IPS-18c (cell line): Measurements from ENCODE around the gene RAB11B.

Experiments
- H3K4me3 ChIP-seq: 2 replicates; pipeline ENCODE4 v1.7.0; 2013; ENCODE audit warnings: low read depth, mild to moderate bottlenecking, low read length, moderate library complexity; ENCODE audit not compliant: insufficient read depth
- H3K9me3 ChIP-seq: one replicate; pipeline ENCODE4 v1.6.1; 2013; ENCODE audit warnings: mild to moderate bottlenecking, low read length, moderate library complexity; ENCODE audit not compliant: control insufficient read depth, insufficient read depth

RAB11B gene

DNA sequence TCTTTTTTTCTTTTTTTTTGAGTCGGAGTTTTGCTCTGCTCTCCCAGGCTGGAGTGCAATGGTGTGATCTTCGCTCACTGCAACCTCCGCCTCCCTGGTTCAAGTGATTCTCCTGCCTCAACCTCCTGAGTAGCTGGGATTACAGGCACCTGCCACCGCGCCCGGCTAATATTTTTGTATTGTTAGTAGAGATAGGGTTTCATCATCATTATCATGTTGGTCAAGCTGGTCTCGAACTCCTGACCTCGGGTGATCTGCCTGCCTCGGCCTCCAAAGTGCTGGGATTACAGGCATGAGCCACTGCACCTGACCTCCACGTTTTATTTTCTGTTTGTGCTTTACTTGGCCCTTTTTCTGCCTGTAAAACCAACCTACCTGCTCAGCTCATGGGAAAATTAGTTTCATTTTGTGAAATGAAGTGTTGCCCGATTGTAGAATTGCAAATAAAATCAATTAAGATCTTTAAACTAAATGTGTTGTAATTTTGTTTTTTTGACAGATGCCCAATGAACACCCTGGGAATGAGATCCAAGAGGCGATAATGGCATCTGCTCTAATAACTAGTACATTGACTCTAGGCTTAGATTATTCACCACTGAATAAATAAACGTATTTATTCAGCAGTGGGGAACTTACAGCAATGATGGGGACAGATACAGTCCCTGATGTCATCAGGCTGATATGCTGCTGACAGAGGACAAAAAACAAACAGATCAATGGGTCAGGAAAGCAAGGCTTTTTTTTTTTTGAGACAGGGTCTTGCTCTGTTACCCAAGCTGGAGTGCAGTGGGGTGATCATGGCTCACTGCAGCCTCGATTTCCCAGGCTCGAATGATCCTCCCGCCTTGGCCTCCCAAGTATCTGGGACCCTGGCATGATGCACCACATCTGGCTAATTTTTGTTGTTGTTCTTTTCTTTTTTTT lies 2.2 kb upstream of the RAB11B start:
- H3K9me3 ChIP-seq: no peaks in the 10 kb centered on the region
- no peak overlapping the region for H3K4me3 ChIP-seq

DNA sequence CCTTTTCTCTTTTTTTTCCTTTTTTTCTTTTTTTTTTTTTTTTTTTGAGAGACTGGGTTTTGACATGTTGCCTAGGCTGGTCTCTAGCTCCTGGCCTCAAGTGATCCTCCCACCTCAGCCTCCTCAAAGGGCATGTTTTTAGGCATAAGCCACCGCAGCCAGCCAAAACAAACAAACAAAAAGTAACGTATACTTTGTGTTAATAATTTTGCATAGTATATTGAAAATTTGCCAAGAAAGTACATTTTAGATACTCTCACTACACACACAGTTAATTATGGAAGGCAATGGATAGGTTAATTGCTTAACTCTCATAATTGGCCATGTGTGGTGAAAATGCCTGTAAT lies 1.6 kb upstream of the RAB11B start:
- Histone ChIP-seq H3K4me3 (no peak overlapping the region), H3K9me3 (no peaks in the 10 kb centered on the region)

- H3K4me3 ChIP-seq: peak overlapping the region; percentile 99
- H3K9me3 ChIP-seq: no peaks in the 10 kb centered on the region
Measured at GRCh38 chr19:8390617-8390981, 439 bp downstream of the RAB11B start.

GRCh38 chr19:8391198-8392016 lies 1.2 kb downstream of the RAB11B start:
- Histone ChIP-seq H3K9me3 (no peaks in the 10 kb centered on the region), H3K4me3 (peak overlapping the region; percentile 28)

DNA sequence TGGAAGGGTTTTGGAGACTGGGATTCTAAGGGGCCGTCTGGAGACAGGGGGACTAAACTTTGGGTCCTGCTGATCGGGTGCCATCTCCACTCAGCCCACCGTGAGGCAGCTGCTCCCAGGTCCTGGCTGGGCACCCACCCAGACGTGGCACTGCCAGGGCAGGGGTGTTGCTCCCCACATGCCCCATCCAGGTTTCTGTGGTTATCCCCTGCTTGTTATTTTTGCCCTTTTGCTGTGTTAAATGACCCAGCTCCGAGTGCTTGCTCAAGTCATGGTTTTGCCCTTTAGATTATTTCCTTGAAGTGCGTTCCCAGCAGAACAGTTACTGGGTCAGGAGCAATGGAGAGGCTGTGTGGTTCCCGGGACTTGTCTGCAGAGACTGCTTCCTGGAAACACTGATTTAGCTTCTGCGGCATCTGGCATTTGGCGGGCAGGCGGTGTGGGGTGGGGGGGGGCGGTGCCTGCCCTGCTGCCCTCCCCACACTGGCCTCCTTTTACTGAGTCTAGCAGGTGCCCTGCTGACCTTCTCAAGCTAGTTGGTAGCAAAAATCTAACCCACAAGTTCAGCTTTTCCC lies 1.9 kb downstream of the RAB11B start:
- H3K9me3 ChIP-seq: no peaks in the 10 kb centered on the region
- H3K4me3 ChIP-seq: no peak overlapping the region

DNA sequence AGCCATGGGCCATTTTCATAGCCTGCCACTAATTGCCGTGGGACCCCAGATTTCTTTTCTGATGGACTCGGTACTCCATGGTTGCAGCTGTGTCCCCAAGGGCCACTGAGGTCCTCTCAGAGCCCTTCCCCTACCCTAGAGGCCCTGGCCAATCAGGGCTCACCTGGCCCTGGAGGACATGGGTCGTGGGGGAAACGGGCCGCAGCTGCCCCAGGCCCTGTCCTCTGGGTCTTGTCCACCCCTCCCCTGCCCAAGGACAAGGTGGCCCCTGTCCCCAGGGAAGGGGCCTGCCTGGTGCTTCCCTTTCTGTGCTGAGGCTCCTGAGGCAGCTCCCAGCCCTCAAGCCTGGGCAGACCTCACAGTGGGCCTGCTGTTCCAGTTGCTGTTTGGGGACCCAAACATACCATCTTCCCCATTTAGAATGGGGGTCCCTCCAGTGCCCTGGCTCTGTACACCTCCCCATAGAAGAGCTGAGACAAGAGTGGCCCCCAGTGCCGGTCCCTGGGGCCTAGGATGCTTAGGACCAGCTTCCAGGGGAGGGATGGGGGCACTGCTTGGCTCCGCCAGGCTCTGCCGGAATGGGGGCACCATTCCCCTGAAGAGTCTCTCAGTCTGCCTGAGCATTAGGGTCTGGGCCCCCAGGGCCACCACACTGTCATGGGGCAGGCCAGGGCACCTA lies 3.2 kb downstream of the RAB11B start:
- Histone ChIP-seq H3K4me3 (no peak overlapping the region), H3K9me3 (no peaks in the 10 kb centered on the region)

GRCh38 chr19:8393871-8394250 lies 3.7 kb downstream of the RAB11B start:
- Histone ChIP-seq H3K9me3 (no peaks in the 10 kb centered on the region), H3K4me3 (no peak overlapping the region)

DNA sequence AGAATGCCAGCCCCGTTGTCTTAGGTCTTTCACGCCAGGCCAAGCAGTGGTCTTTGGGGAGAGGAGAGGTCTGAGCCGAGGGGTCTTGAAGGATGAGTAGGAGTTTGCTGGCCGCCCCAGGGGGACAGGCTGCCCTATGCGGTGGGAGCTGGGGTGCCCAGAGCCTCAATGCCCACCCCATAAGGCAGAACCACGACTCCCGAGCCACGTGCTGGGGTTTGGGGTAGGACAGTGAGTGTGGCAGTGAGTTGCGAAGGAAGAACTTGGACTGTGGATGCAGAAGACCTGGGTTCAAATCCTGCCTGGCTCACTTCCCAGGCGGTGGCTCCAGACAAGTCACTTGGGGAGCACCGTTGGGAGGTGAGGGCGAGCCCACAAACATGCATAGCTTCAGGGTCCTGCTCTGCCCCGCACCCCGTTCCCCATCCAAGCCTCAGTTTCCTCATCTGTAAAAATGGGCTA lies 5.5 kb downstream of the RAB11B start:
- H3K4me3 ChIP-seq: no peak overlapping the region
- no peaks in the 10 kb centered on the region for H3K9me3 ChIP-seq

- no peaks in the 10 kb centered on the region for H3K9me3 ChIP-seq
- H3K4me3 ChIP-seq: no peak overlapping the region
Measured at GRCh38 chr19:8396185-8396562, 6.0 kb downstream of the RAB11B start.

DNA sequence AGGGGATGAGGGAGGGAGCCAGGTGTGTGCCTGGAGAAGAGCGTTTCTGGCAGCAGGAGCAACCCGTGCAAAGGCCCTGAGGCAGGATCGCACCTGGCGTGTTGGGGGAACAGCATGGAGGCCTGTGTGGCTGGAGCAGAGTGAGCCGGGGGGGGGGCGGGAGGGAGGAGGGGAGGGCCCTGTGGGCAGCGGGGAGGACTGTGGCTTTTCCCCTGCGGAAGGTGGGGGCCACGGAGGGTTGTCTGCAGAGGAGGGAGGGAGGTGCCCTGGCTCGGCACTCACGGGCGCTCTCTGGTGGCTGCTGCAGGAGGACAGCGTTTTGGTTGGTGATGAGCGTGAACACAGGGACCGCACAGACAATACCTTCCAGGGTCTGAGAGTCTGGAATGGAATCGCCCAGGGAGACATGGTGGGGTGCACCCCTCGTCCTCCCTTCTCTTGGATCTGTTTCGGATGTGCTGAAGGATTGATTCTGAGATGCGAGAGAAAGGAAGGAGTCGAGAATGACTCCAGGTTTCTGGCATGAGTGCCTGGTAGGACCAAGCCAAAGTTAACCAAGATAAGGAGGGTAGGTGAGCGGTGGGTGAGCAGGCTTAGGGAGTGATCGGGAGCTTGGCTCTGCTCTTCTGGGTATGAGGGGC lies 6.5 kb downstream of the RAB11B start:
- no peaks in the 10 kb centered on the region for H3K9me3 ChIP-seq
- H3K4me3 ChIP-seq: no peak overlapping the region

DNA sequence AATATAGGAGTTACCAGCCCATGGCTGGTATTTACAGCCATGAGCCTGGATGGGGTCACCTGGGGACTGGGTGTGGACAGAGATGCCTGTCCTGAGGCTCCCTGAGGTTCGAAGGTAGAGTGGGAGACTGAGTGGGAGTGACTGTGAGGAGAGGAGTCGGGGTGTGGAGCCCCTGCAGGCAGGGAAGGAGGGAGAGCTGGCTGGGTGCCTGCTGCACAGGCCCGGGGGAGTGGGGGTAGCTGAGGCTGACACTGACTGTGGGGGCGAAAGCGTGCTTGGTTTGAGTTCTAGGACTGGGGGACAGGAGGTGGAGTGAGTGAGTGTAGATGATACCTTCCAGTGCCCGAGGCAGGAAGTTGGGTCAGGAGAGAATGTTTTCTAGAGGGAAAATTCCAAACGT lies 7.1 kb downstream of the RAB11B start:
- Histone ChIP-seq H3K4me3 (no peak overlapping the region), H3K9me3 (no peaks in the 10 kb centered on the region)

DNA sequence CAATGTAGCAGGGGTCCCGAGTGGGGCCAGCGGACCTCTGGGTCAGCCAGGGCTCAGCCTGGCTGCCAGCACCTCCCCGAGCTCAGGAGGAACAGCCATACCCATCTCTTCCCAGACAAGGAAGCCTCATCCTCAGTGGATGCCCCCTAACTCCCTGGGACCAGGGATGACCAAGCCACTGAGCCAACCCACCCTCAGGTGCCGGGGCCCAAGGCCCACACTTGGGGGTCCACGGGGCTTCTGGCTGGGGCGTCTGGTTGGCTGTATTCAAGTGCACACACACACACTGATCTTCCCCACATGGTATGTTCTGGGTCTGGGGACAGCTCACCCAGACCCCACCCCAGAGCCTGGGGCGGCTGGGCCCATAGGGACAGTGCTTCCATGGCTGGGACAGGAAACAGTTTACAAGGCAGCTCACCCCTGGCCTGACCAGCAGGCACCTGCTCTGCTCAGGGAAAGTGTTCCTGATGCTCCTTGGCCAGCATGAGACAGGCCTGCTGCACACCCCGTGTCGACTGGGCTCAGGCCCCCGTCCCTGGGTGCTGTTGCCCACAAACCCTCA lies 7.7 kb downstream of the RAB11B start:
- Histone ChIP-seq H3K9me3 (no peaks in the 10 kb centered on the region), H3K4me3 (no peak overlapping the region)

- H3K9me3 ChIP-seq: no peaks in the 10 kb centered on the region
- no peak overlapping the region for H3K4me3 ChIP-seq
Measured at GRCh38 chr19:8398311-8398771, 8.2 kb downstream of the RAB11B start.

DNA sequence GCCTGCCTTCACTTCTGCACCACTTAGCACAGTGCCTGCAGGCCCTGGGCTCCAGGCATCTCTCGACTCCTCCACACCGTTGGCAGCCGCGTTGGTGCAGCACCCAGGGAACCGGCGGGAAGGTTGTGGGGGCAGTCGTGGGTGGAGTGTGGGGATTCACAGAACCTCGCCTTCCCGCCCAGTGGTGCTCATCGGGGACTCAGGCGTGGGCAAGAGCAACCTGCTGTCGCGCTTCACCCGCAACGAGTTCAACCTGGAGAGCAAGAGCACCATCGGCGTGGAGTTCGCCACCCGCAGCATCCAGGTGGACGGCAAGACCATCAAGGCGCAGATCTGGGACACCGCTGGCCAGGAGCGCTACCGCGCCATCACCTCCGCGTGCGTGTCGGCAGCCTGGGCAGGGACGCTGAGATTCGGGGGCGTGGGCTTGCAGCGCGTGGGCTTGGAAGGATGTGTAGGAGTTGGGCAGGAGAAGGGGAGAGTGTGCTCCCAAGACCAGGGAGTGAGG lies 9.6 kb downstream of the RAB11B start:
- Histone ChIP-seq H3K4me3 (no peak overlapping the region), H3K9me3 (no peaks in the 10 kb centered on the region)

DNA sequence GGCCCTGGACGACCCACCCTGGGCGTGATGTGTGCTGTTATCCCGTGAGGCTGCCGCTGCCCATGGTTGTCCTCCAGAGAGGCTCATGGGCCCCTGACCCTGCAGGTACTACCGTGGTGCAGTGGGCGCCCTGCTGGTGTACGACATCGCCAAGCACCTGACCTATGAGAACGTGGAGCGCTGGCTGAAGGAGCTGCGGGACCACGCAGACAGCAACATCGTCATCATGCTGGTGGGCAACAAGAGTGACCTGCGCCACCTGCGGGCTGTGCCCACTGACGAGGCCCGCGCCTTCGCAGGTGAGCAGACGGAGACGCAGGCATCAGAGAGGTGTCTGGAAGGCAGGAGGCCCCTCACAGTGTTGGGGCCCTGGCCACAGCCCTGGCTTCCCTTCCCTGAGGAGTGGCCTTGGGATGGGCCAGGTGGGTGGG lies 11.8 kb downstream of the RAB11B start:
- H3K4me3 ChIP-seq: no peak overlapping the region
- no peaks in the 10 kb centered on the region for H3K9me3 ChIP-seq

GRCh38 chr19:8403098-8403819 lies 13.1 kb downstream of the RAB11B start:
- Histone ChIP-seq H3K9me3 (no peaks in the 10 kb centered on the region), H3K4me3 (no peak overlapping the region)
